GM10847 (cell line): ENCODE data around the gene KRTAP10-11.

Experiments used
- POLR2A ChIP-seq: IDR thresholded peaks from 2 replicates; pipeline ENCODE4 v1.6.1; 2011; ENCODE audit not compliant: insufficient read length; ENCODE audit errors: extremely low read depth

The KRTAP10-11 gene

DNA sequence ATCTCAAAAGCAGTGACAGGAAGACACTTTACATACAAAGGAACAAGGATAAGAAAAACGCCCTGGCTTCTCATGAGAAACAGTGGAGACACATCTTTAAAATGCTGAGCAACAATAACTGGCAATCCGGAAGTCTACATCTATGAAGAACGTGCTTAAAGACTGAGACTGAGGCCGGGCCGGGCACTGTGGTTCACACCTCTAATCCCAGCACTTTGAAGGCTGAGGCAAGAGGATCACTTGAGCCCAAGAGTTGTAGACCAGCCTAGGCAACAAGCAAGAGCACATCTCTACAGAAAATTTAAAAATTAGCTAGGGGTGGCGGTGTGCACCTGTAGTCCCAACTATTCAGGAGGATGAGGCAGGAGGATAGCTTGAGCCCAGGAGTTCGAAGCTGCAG, 37.9 kb downstream of the KRTAP10-11 start:
- TF ChIP-seq POLR2A = no peak

DNA sequence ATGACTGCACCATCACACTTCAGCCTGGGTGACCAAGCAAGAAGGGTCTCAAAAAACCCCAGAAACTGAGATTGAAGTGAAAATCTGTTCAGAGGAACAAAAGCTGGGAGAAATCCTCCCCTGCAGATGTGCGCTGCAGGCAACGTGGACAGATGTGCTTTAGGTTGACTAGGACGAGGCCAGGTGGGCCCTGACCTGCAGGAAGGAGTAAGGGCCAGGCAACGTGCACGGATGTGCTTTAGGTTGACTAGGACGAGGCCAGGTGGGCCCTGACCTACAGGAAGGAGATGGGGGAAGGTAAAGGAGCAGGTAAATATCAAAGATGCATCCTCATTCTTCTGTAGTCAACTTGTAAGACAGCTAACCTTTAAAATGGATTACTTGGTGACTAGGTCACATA, 38.3 kb downstream of the KRTAP10-11 start:
- TF ChIP-seq POLR2A = no peak

DNA sequence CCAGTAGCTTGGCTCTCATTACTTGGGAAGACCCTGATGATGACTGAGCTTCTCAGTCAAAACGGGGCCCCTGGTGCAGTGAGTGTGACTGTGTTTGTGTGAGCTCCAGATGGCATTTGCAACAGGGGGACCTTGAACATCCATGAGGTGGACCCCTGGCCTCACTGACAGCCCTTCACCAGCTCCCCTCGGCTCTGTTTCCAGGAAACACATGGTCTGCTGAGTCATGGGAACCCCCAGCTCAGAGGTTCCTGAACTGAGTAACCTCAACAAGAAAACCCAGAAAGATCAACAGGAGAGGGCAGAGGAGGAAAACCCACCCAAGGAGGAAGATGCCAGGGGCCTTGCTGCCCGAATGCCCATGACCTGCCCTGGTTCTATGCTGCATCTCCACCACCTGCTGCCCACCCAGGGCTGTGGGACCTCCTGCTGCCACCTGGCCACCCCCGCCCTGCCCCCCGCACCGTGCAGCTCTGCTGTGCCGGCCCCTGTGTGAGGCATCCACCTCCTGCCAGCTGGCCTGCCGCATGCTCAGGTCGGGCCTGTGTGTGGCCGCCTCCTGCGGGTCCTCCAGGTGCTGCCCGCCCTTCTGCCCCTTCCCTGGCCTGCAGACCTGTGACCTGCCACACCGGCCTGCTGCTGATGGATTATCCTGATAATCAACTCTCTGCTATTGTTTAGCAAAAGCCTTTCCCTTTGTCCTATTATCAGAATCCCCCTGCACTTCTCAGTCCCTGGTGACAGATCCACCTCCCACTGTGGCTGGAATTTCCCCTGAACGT, 40.0 kb downstream of the KRTAP10-11 start:
- TF ChIP-seq POLR2A = no peak

DNA sequence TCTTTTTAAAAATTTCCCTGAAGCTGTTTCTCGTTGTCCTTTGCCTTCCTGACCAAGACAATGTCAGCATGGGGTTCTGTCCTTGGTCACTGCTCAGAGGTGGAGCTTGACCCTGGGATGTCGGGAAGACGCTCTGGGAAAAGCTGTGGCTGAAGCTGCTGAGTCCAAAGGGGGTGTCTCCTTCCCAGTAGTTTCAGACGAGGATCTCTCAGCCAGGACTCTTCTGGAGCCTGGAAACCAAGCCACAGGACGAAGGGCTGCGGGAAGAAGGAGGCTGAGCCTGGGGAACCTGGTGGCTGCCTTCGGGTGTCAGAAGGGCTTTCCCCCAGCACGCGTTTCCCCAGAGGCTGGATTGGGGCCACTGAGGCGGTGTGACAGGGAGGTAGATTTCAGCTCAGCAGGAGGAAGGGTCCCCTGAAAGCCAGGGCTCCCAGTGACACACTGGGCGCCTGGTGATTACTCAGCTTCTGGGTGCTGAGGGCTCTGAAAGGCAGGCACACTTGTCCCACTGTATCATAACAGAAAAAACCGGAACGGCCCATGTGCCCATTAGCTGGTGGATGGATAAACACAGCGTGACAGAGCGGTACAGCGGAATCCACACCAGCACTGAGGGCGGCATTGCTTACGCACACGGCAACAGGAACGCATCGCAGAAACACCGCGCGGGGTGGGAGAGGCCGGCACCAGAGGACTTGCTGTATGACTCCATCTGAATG, 40.8 kb downstream of the KRTAP10-11 start:
- TF ChIP-seq POLR2A = no peak

DNA sequence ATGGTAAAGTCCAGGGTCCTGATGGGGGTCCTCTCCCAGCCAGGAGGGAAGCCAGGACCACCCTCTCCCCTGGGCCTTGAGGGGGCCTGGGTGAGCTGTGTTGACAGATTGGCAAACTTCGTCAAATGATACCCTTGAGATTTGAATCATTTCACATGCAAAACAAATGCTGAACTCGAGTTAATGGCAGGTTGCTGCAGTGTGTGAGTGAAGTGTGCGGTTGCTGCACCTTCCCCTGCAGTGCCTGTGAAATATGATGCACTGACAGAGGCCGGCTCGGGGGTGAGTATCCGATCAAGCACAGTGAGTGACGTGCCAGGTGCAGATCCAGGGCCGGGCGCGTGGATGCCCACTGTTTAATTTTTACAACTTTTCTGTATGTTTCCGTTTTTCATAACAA, 41.5 kb downstream of the KRTAP10-11 start:
- no peak for TF ChIP-seq POLR2A

DNA sequence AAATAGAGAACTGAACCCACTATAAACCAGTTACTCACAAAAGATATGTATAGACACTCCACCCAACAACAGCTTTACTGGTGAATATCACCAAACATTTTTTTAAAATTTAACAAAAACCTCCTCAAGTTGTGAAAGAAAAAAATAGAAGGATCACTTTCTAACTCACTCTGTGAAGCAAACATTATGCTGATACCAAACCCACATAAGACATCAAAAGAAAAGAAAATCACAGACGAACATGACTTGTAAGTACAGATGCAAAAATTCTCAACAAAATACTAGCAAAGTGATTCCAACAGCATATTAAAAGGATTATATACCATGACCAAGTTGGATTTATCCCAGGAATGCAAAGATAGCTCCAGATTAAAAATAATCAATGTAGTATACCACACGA, 45.5 kb downstream of the KRTAP10-11 start:
- no peak for TF ChIP-seq POLR2A

DNA sequence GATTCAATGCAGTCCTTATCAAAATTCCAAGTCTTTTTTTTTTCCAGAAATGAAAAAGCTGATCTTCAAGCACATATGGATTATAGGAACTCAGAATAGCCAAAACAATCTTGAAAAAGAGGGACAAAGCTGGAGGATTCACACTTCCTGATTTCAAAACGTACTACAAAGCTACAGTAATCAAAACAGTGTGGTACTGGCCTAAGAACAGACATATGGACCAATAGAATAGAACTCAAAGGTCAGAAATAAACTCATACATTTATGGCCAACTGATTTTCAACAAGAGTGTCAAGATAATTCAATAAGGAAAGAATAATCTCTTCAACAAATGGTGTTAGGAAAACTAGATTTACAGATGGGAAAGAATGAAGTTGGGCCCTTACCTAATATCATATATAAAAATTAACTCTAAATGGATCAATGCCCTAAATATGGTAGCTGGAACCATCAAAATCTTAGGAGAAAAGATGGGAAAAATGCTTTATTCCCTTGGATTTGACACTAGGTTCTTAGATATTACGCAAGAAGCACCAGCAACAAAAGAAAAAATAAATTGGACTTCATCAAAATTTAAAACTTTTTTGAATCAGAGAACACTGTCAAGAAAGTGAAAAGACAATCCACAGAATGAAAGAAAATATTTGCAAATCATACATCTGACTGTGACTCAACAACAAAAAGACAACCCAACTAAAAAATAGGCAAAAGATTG, 46.7 kb downstream of the KRTAP10-11 start:
- no peak for TF ChIP-seq POLR2A

DNA sequence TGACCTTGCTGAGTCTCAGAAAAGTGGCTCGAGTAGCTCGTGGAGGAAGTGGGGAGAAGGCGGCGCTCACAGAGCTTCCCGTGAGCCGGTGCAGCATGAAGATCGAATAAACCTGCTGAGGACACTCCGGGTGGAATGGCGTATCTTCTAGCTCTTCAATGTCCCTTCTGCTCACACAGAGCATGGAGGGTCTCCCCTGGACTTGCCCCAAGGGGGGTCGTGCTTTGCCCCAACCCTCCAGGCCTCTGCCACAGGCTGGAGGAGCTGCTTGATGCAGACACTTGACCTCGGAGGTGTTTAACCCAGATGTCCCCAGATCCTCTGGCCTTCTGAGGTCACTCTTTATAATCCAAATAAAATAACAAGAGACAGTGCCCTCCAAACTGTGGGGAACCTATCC, 48.6 kb downstream of the KRTAP10-11 start:
- no peak for TF ChIP-seq POLR2A

DNA sequence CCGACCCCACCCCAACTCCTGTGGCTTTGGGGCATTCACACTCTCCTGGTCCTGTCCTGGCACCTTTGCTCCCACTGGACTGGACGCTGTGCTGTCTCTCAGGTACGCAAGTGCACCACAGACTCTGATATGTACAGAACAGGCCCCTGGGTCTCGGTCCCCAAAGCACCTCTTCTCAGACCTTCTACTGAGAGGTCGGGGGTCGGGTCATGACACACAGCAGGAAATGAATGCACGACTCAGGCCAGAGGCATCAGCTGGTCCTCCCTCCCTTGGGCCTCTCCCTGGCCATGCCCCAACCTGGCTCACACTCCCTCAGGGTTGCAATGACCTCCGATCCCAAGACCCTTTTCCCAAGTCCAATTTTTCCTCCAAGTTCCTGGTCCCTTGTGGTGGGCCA, 49.0 kb downstream of the KRTAP10-11 start:
- no peak for TF ChIP-seq POLR2A

DNA sequence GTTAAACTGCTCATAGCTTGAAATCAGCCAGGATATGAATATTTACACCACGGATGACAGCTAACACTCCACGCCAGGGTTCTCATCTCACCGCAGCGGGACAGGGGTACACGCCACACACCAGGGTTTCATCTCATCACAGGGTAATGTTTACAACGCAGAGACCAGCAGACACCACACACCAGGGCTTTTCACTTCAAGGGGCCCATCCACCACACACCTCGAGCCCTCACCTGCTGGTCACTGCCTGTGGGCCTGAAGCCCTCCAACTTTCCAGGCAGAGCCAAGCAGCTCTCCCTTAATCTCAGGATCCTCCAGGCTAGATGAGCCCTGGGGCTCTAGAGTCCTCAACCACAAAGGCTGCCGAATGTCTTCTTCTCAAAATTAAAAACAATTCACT, 49.4 kb downstream of the KRTAP10-11 start:
- TF ChIP-seq POLR2A = no peak

DNA sequence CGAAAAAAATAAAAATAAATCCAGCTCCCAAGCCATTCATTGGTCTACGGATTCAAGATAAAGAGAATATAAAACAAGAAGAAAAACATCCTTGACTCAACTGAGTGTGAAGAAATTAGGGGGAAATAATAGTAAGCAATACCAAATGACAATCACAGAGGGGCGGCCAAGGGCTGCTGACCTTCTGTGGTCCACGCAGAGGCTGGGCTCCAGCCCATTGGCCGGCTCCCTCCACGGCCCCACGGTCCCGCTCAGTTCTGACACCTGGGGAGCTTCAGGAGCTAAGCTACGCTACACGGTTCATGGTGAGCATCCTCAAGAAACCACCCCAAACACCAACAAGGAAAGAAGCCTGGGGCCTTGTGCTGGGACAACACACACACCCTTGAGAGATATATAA, 50.4 kb downstream of the KRTAP10-11 start:
- no peak for TF ChIP-seq POLR2A
